Activated CD4-positive, alpha-beta T cell treated with anti-CD3 and anti-CD28 coated beads, Interleukin-2, amount 50 U/mL, for 24 hours (primary cell): ENCODE results near the gene COL8A1.

Source experiments
- DNase-seq, 2 donors: peaks; one replicate each; pipeline ENCODE4 v3.0.0-alpha.2; 2020; ENCODE audit warnings: low read depth in 1 of 2, low spot score in 1 of 2

The COL8A1 gene

DNA sequence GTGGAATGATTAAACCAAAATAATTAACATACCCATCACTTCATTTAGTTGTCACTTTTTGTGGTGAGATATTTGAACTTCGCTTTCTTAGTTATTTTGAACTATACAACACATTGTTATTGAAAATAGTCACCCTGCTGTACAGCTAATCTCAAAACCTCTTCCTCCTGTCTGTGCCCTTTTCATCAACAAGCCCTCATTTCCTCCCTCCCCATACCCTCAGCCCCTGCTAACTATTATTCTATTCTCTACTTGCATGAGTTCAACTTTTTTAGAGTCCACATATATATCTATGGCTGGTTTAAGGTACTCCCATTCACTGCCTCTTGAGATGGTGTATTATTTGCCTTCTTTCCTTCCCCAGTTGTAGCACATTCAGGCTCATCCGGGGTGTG is 32.2 kb downstream of the COL8A1 start:
- DNase-seq: no peak

DNA sequence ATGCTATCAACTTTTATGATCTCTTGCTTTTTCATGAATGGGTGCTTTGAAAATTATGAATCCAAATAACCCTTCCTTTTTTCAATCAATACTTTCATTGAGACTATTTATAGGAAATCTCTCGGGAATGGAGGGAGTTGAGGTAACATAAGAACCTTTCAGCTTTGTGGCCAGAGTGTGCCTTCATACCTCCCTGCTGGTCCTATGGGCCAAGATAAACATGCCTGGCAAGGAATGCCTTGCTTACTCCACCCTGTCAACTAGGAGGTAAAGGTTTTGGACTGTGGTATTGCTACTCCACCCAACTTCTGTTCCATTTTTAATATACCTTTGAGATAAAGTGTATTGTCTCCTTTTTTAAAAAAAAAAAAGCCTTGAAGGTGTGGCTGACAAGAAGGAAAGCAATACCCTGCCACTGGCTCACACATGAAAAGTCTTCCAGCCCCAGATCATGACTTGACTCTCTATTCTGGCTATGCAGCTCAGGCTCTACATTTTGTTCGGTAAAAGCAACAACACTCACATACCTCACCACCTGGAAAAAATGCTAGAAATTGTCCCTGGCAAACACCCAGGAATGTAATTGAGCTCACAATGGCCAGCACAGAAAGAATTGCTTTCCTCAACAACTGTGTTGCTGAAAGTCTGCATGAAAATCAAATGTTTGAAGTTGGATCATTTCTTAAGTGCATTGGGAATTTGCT is 35.8 kb downstream of the COL8A1 start:
- DNase-seq: no peak

DNA sequence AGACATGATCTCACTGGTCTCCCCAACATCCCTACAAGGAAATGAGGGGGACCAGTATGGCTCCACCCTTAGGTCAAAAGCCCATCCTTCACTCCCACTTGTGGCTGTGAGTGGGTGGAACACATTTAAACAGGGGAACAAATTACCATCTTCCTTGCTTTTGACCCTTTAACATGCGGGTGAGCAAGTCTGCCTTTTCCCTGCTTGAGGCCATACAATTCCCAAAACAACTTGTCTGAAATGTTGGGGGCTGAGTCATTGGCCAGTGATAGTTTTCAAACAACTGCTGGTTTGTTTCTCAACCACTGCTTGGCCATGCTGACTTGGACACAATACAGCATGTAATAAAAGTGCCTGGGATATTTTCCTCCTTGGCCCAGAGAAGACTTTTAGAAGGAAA is 39.6 kb downstream of the COL8A1 start:
- DNase-seq: no peak

DNA sequence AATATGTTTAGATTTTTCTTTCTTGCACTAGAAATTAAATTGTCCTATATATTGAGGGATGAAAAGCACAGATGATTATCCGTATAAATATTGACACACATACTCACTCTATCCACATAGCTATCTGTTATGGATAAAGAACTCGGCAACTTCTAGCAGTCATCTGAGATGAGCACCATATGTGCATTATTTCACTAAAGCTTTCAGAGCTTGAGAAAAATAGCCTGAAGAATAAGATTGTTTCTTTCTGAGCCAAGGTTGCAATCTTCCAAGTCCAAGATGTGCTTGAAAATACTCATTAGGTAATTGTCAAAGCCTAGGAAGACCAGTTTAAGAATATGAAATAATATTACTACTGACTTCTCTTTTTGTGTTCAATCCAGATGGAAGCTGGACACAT is 40.5 kb downstream of the COL8A1 start:
- no peak for DNase-seq

DNA sequence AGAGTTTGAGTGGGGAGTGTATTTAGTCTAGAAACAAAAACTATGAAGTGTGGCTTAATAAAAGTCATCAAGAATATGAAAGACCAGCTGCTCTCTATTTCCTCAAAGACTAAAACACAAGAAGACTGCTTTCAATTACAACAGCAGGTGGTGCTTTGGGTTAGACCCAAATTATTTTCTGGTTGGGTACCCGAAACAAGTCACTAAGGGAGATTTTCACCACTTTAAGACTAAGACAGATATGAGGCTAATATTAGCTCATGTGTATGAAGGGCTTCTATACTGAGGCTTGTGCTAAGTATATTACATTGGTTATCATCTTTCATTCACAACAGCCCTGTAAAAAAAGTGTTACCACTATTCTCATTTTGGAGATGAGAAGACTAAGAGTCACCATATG is 43.1 kb downstream of the COL8A1 start:
- no peak for DNase-seq

DNA sequence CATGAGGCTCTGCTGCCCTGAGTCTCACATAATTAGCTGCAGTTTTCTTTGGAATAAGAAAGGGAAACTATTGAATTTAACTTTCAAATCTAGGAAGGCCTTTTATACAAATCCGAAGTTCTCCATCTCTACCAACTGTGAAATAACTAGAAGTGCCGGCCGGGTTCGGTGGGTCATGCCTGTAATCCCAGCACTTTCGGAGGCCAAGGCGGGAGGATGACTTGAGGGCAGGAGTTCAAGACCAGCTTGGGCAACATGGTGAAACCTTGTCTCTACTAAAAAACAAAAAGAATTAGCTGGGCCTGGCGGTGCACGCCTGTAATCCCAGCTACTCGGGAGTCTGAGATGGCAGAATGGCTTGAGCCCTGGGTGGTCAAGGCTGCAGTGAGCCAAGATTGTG is 43.6 kb downstream of the COL8A1 start:
- no peak for DNase-seq

DNA sequence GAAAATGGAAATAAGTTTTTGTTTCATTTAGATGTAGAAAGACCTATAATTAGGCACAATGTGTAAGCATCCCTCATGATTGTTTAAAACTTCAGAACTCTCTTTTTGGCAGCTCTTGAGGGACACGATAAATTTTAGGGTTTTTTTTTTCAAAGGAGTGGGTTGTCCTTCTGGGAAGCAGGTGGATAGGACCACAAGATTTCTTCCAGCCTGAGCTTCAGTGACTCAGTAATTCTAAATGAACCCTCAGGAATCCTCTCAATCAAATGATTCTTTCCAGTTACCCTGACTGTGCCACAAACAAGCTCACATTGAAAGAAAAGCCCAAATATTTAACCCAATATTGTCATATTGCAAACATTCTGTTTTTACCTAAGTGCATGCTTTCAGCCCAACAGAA is 45.1 kb downstream of the COL8A1 start:
- DNase-seq: no peak

DNA sequence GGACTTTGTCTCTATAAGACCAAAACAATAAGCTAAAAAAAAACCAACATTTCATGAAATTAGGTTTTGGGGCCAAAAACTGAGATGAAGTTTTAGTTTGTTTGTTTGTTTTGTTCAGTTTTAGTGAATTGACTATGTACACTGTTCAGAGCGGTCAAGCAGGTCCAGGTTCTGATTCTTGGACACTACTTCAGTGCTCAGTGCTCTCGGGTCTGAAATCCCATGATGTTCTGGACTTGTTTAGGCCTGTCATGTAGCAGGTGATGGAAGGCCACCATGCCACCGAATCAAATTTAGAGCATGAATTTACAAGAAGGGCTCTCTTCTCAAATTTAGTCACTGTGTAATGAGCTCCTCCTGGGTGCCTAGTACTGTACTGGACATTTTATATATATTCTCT is 45.5 kb downstream of the COL8A1 start:
- DNase-seq: no peak

DNA sequence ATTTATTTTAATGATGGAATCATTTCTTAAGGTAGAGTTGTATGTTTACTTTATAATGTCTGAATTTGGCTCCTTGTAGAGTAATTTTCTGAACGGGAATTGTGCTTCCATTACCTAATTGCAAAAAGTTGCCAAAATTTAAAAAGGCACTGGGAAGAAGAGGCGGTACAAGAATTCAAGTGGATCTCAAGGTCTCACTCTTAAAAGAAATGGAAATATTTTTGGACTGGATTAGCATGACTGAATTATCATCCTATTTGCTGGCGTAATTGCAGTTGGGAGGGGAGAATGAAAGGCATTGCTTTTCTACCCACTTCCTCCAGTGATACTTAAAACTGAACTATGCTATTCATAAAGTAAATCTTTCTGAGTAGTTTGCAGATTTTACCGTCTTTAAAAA is 46.2 kb downstream of the COL8A1 start:
- no peak for DNase-seq

DNA sequence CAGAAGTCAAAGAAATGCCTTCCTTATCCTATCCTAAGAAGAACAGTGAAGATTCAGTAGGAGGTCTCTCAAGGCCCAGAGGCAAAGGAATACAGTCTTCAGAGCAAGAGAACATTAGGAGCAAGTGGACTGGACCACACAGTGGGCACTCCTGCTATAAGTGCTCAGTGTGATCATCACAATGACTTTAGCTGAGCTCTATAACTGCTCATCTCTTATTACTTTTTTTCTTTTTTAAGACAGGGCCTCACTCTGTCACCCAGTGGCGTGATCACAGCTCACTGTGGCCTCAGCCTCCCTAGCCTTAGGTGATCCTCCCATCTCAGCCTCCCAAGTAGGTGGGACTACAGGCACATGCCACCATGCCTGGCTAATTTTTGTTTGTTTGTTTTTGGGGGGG is 48.1 kb downstream of the COL8A1 start:
- DNase-seq: no peak

DNA sequence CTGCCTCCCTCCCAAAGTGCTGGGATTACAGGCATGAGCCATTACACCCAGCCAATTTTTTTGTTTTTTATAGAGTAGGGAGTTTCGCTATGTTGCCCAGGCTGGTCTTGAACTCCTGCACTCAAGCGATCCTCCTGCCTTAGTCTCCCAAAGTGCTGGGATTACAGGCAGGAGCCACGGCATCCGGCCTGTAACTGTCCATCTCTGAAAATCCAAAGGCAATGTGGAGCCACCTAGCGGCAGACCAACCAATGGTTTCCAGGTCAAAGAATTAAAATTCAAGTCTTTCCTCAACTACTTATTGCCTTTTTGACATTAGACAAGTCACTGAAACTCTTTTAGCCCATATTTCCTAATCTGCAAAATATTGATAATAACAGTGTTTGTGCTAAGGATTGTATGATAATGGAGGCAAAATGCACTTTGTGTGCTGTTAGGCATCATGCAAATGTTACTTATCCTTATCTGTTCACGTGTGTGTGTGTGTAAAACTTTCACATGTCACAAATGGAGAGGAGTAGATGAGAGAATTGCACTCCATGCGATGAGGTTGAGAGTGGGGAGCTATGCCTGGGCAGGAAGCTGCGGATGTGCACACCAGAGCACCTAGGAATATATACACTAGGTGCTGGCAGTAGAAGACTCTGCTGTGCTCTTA is 48.7 kb downstream of the COL8A1 start:
- peak in 1 of 2 donors; percentile 4 for DNase-seq

DNA sequence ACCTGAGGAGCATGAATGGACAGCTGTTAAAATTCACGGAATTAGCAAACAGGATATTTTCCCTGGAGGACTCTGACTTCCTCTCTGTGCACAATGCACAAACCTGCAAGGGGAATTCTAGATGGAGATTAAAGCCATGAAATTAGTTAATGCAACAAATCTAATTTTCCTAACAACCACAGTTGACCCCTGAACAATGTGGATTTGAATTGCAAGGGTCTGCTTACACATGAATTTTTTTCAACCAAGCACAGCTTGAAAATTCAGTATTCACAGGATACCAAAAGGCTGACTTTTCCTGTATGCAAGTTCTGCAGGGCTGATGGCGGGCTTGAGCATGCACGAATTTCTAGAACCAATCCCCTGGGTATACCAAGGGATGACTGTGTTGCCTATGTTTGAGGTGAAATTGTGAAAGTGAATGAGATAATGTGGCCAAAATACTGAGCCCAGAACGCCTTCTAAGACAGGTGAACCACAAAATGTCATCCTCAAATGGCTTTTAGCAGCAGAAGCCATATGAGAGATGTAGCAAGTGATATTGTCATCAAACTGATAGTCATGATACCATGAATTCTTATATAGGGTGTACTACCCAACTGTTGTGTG is 52.5 kb downstream of the COL8A1 start:
- no peak for DNase-seq

DNA sequence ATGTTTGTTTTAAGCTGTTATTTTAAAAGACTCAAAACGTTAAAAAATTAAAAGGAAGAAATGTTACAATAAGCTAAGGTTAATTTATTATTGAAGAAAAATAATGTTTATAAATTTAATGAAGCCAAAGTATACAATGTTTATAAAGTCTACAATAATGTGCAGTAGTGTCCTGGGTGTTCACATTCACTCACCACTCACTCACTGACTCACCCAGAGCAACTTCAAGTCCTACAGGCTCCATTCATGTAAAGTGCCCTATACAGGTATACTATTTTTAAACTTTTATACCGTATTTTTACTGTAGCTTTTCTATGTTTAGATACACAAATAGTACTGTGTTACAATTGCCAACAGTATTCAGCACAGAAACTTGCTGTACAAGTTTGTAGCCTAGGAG is 55.2 kb downstream of the COL8A1 start:
- no peak for DNase-seq

DNA sequence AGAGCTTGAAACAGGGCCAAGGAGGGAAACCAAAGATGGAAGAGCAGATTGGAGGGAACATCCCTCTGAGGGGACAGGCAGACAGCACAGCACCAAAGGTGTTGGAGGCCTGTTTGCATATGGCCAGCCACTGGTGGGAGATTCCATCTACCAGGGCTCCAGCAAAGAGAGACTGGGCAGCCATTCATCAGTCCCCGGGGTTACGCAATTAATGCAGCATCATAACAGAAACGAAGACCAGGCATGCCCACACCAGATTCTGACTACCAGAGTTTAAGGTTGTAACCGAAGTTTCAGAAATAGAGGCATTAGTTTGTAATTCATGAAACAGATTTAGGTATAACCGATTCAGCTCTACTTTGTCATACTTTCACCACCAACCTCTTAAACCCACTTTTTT is 58.1 kb downstream of the COL8A1 start:
- no peak for DNase-seq

DNA sequence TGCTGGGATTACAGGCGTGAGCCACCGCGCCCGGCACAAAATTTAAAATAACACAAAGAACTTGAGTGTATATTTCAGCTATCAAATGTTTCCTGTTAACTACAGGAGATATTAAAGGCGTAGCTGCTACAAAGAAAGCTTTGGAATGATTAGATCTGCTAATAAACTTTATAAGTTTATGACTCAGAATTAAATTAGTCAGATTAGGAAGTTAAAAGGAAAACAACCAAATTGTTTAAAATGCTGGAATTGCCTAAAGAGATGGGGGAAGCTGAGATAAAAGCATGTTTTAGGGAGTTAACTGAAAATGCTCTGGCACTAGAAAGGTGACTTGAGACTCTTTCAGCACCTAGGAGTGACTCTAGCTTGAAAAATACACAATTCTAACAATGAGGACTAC is 58.9 kb downstream of the COL8A1 start:
- no peak for DNase-seq

DNA sequence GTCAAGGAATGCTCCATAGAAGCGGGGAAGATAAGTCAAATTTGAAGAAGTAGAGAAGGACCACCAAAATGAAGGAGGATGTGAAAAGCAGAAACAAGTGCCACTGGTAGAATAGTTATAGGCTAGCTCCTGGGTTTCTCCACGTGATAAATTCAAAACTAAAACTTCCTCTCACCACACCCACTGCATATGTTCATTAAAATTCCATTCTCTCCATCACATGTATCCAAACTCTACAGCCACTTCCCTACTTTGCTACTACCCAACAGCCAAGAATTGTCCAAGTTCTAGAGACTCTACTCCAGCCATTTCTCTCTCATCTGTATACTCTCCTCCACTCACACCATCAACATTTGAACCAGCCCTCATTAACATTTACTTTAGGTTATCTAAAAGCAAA is 60.5 kb downstream of the COL8A1 start:
- DNase-seq: no peak

DNA sequence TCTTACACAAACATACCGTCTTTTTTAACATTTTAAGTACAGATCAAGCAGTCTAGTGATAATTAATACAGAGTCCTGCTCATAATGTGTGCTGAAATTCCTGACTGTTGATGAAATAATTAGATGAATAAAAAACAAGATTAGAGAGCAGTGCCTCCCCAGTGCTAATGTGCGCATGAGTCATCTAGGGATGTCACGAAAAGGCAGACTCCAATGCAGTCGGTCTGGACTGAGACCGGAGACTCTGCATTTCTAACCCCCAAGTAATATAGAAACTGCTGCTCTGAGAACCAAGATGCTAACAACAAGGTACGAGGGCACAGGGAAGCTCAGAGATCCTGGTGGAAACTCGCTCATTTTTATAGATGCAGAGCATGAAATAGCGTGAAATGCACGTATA is 61.4 kb downstream of the COL8A1 start:
- no peak for DNase-seq

DNA sequence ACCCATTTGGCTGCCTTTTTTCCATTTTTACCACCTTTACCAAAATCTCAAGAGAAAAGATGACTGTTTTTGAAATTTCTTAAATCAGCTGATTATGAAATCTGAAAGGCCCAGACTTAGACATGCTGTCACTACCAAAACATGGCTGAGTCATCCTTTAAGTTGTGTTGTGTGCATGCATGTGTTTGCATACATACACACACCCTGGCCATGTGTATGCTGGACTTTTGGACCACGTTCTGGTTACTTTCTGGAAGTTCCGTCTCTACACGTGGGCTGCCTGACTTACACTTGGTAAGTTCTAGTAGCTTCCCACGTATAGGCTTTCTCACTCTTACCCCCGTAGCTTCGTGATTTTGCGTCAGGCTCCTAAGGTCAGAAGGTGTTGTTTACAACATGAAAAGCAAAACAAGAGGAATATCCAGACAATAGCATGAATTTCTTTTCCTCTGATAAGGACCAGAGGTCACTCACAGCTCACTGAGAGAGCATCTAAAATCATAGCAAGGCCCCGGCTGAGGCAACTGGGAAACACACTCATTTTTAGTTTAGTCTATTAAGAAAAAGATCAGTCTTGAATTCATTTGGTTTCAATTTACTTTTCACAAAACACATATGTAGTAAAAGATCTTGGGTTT is 62.4 kb downstream of the COL8A1 start:
- no peak for DNase-seq

DNA sequence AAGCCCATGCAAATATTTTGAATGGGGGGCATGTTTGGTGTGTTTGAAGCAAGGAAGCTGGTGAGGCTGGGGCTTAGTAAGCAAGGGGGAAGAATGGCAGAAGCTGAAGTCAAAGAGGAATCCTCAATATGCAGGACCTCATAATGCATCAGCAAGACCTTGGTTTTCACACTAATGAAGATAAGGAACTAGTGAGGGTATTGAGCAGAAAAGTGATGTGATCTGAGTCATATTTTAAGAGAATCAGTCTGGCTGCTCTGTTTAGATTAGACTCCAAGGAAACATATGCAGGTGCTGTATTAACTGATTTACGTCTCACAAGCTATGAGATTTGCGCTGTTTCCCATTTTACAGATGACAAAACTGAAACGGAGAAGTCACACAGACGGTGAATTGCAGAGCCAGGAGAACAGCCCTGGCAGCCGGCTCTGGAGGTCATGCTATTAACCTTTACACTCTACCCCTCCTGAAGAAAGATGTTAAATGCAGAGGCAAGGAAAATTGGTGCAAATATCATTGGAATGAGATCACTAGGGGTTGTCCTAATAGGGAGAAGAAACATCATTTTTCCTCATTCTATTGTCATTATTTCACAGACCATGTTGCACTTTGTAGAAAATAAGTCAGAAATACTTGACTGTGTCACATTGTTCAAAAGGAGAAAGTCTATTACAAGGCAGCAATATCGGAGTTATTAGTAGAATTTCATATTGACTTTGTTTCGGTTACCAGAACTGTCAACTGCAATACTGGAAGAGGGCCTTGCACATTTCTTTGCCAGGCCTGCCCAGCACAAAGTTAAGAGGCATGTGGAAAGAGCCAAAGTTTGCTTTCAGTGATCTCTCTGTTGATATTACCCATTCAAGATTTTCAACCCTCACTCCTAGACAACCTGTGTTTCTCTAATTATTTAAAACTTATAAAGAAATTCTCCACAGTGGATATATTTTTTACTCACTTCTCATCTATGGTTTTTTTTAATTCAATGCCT is 64.9 kb downstream of the COL8A1 start:
- no peak for DNase-seq

DNA sequence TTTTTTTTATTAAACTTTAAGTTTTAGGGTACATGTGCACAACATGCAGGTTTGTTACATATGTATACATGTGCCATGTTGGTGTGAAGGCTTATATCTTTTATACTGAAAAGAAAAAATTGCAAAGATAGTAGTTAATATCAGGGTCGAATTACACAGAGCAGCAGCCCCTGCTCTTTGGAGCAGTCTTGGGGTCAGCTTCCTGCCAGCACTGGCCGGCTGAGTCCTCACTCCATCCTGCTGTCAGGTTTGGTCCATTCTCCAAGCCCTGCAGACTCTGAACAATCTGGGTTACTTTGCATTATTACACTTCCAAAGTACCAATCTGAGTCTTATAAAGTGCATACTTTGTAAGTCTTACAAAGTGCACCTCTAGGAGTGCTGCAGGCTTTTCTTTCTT is 66.0 kb downstream of the COL8A1 start:
- DNase-seq: no peak

DNA sequence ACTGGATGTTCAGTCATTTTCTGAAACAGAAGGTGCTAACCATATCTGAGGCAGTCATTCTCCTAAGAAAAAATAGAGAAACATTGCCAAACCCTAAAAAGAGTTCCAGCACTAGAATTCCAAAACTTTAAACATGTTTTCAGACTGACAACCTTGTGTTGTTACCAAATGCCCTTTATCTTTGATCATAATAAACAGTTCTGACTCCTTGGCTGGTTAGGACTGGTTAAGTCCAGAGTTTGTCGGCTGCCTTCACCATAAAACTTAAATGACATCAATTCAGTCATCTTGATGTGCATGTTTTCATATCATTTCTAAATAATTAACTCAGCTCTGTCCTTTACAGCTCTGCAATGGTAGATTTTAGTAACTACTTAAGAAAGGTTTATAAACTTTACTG is 68.0 kb downstream of the COL8A1 start:
- DNase-seq: no peak
